Prostate gland (tissue), 2 donors: ENCODE measurements around the gene OSBPL2.

ENCODE experiments used
- POLR2A ChIP-seq: fragments of 450-650 bp; IDR thresholded peaks from one replicate; pipeline ENCODE4 v1.6.1; 2016; ENCODE audit warnings: antibody characterized with exemption, mild to moderate bottlenecking
- POLR2AphosphoS5 ChIP-seq: sonication (generic); formaldehyde crosslinking; IDR thresholded peaks from one replicate; pipeline ENCODE4 v1.6.1; 2017; ENCODE audit warnings: antibody characterized with exemption
- TF ChIP-seq, protein P1 (sequence below), 4 experiments: fragments of 200-600 bp in 2 of 4; fragments of 450-650 bp in 2 of 4; sonication (generic) in 2 of 4; IDR thresholded peaks; 1 replicate in 3 of 4; 2 replicates in 1 of 4; pipeline ENCODE4 v1.5.1; 2016 to 2019; ENCODE audit warnings: antibody characterized with exemption in 4 of 4, mild to moderate bottlenecking in 2 of 4, moderate library complexity in 2 of 4

DNA sequence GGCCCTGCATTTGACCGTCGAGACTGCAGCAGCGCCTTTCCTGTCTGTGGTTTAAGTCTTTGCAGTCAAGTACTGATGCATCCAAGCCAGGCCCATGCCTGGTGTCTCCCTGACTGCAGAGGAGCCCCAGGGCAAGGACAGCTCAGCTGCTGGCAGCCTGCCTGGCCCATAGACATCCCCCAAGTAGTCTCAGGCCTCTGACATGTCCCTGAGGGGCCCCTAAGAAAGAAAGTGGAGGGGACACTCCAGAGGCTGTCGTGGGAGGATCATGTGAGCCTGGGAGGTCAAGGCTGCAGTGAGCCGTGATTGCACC is 36.3 kb upstream of the OSBPL2 start:
- TF ChIP-seq, protein P1, sequence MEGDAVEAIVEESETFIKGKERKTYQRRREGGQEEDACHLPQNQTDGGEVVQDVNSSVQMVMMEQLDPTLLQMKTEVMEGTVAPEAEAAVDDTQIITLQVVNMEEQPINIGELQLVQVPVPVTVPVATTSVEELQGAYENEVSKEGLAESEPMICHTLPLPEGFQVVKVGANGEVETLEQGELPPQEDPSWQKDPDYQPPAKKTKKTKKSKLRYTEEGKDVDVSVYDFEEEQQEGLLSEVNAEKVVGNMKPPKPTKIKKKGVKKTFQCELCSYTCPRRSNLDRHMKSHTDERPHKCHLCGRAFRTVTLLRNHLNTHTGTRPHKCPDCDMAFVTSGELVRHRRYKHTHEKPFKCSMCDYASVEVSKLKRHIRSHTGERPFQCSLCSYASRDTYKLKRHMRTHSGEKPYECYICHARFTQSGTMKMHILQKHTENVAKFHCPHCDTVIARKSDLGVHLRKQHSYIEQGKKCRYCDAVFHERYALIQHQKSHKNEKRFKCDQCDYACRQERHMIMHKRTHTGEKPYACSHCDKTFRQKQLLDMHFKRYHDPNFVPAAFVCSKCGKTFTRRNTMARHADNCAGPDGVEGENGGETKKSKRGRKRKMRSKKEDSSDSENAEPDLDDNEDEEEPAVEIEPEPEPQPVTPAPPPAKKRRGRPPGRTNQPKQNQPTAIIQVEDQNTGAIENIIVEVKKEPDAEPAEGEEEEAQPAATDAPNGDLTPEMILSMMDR (IDR thresholded peaks at IDR 0.05) = no peak
- TF ChIP-seq POLR2A (no peak), POLR2AphosphoS5 (no peak)
